Amniotic epithelial cell (primary cell): ENCODE data around the gene ZNF83.

Experiments used
- DNase-seq: peaks from one replicate; pipeline ENCODE4 v3.0.0-alpha.2; 2010; ENCODE audit warnings: low read depth

Gene ZNF83

DNA sequence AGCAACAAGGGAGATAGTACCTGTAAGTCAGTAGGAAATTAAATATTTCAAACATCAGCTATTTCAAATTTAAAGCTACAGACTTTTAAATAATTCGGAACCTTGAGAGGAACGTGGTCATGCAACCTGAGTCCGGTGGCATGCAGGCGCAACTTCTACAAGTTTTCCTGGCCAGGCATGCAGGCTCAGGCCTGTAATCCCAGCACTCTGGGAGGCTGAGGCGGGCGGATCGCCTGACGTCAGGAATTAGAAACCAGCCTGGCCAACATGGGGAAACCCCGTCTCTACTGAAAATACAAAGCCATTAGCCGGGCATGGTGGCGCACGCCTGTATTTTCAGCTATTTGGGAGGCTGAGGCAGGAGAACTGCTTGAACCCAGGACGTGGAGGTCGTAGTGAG is 70.2 kb downstream of the ZNF83 start:
- no peak for DNase-seq

DNA sequence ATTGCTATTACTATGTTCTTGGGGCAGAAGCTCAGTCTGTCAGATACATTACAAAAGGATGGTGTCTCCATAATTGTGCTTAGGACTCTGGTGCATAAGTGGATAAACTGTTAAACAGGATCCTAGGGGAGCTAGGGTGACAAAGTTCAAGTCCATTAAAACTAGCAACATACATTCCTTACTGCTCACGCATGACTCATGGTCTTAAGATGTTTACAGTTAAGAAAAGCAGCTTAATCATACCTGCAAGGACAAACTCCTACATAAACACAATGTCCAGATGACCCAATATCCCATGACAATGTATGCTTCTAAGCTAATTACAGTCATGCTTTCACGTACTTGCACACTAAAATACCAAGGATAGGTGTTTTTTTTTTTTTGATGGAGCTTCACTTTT is 71.6 kb downstream of the ZNF83 start:
- DNase-seq = peak; percentile 83

DNA sequence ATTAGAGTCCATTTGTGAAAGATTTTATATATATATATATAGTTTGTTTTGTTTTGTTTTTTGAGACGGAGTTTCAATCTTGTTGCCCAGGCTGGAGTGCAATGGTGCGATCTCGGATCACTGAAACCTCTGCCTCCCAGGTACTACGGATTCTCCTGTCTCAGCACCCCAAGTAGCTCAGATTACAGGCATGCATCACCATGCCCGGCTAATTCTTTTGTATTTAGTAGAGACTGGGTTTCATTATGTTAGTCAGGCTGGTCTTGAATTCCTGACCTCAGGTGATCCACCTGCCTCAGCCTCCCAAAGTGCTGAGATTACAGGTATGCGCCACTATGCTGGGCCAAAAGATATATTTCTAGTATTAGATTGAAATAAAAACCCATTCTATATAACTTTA is 72.0 kb downstream of the ZNF83 start:
- DNase-seq = no peak
